Stimulated activated CD4-positive, alpha-beta T cell treated with anti-CD3 and anti-CD28 coated beads, Interleukin-12 subunit alpha, Interleukin-12 subunit beta, amount 100 ng/mL, for 24 hours (primary cell): ENCODE measurements around the gene ANLN.

Experiments used
- DNase-seq, 2 experiments: peaks; one replicate each; pipeline ENCODE4 v3.0.0-alpha.2; 2020; ENCODE audit warnings: low read depth in 2 of 2

ANLN gene

DNA sequence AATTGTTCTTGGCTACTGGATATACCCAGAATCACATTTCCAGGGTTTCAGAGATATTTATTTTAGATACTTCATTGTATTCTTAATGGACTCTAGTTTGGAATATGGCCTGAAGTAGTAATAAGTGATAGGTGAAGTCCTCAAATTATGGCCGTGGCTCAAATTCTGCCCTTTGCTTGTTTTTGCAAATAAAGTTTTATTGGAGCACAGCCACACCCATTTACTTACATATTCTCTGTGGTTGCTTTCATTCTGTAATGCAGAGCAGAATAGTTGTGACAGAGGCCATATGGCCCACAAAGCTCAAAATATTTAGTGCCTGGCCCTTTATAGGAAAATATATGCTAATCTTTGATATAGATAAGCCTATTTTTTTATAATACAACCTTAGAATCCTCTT lies 19.5 kb downstream of the ANLN start:
- no peak for DNase-seq

DNA sequence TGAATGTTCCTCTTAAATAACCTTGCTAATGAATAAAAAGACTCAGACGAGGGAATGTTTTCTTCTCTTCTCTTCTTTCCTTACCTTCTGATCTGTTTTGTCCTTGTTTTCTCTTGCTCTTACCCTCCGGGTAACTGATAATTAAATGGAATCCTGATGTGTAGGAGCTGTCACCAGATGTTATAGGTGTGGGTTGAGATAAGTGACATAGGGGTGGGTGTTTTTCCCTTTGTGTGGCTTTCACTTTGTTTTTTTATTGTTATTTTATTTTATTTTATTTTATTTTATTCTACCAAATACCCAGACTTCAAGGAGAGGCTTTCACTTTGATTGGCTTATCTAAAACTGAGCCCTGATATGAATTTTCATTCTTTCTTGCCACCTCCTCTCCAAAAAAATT lies 25.5 kb downstream of the ANLN start:
- DNase-seq = no peak

DNA sequence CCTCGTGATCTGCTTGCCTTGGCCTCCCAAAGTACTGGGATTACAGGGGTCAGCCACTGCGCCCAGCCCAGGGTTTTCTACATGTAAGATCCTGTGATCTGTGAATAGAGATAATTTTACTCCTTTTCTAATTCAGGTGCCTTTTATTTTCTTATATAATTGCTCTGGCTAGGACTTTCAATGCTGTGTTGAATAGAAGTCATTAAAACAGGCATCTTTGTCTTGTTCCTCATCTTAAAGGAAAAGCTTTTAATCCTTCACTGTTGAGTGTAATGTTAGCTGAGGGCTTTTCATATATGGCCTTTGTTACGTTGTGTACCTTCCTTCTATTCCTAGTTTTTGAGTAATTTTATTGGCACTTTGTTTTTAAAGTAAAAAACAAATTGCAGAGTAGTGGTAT lies 26.6 kb downstream of the ANLN start:
- DNase-seq = no peak

DNA sequence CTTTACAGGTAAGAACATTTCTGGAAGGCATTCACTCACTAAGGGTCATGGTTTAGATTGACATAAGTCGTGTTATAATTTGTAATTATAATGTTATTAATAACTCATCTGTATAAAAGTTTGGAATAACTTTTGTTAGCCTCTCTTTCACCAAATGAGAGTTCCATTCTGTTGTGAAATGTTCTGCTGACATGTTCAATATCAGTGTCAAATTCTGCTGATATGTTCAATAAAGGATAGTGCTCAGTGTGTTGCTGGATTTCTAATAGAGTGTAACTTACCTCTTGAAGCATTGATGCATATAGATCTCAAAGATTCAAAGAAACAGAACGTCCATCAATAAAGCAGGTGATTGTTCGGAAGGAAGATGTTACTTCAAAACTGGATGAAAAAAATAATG lies 30.6 kb downstream of the ANLN start:
- DNase-seq = no peak

- no peak for DNase-seq
These were observed 32.4 kb downstream of the ANLN start for GRCh38 chr7:36422072-36422471.

DNA sequence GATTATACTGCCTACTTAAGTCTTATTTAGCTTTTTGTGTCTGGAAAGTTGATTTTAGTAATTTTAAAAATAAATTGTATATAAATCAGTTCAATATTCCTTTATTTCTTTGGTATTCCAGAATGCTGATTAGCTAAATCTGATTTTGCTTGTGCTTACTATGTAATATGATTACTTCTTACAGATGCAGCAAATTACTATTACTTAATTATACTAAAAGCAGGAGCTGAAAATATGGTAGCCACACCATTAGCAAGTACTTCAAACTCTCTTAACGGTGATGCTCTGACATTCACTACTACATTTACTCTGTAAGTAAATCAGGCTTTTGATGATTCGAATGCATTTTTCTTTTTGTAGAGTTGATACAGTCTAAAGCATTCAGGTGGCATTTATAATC lies 34.0 kb downstream of the ANLN start:
- DNase-seq = no peak

DNA sequence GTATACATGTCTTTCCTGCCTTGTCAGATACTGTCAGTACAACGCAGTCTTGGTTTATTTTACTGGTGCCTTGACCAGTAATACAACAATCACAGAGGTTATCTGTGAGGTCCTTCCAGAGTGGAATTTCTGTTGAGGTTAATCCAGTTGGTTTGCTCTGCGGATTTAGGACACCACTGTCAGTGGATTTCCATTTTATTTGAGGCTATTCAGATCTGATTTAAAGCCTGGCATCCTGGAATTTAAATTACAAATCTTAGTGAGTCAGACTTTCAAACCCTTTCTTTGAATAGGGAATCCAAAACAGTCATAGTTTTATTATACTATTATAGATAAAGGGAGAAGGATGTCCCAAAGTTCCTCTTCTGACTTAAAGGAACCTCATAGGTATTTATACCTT lies 40.5 kb downstream of the ANLN start:
- DNase-seq = no peak

GRCh38 chr7:36430881-36431280 lies 41.2 kb downstream of the ANLN start:
- DNase-seq = no peak

GRCh38 chr7:36438211-36438610 lies 48.5 kb downstream of the ANLN start:
- DNase-seq = no peak

- DNase-seq = no peak
These were observed 50.0 kb downstream of the ANLN start for GRCh38 chr7:36439624-36440023.

DNA sequence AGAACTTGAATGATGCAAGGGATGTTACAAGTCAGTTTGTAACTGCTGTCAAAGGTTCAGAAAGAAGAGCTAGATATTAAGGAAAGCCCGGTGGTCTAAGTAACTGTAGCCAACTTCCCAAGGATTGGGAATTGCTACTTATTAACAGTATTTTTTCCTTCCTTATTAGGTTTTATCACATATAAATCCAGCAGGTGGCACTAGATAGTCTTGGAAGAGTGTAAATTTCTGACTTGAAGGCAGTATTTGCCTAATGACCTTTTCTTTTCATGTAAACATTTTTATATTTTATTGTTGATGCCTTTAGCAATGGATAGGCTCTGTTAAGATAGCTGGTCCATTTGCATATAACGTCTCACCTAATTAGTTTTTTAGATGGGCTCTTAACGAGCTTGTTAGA lies 51.2 kb downstream of the ANLN start:
- no peak for DNase-seq

DNA sequence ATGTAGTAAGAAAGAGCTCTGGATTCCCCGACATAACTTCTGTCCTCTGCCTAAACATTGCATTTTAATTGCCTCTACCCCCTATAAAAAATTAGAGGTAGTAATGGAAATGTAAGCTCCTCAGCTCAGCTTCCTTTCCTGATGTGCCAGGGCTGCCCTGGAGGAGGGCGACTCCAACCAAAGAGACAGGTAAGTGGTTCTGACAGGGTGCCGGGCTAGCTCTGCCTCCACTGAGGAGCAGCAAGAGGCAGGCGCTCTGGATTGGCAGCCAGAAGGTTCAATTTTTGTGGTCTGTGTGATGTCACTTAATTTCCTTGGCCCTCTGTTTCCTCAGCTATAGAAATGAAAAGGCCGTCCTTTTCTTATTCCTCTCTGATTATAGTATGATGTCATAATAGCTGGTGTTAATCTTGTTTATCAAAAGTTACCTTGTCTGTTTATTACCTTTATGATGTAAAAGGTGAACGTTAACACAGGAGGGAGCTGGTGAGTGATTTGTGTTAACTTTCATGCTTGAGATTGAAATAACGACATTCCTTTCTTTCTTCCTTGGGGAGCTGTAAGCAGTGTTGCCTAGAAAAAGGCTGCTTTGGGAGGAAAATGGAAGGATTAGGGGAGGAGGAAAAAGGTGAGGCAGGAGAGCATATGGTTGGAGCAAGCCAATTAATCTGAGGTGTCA lies 51.8 kb downstream of the ANLN start:
- DNase-seq = no peak

- no peak for DNase-seq
These were observed 59.2 kb downstream of the ANLN start for GRCh38 chr7:36448781-36449379.

- DNase-seq = no peak
These were observed 60.0 kb downstream of the ANLN start for GRCh38 chr7:36449685-36450084.

GRCh38 chr7:36453769-36454168 lies 64.1 kb downstream of the ANLN start:
- no peak for DNase-seq

DNA sequence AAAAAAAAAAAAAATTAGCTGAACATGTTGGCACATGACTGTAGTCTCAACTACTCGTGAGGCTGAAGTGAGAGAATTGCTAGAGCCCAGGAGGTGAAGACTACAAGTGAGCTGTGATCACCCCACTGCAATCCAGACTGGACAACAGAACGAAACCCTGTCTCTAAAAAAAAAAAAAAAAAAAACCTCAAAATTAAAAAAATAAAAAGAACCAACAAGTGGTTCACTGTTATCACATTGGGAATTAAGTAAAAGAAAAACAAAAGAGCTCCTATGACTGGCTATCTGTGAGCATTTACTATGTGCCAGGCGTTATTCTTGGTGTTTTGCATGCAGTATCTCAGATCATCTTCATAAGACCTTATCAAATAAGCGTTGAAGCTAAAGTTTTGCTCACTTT lies 66.0 kb downstream of the ANLN start:
- no peak for DNase-seq

GRCh38 chr7:36456138-36456537 lies 66.5 kb downstream of the ANLN start:
- DNase-seq = no peak

DNA sequence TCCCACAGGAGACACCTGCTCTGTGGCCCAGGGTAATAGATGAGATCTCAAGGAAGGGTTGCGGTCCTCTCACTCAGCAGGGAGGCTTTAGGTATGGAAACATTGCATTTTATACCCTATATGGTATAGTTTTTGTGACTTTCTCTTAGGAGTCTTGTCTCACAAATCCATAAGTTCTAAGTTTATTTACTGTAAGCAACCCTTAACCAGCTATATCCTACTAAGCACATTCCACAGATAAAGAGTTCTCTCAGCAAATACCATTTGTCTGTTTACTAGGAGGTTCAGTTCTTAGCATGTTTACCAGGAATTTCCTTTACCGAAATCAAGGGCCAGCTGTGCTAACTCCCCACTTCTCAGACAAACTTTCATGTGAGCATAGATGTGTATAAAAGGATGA lies 66.9 kb downstream of the ANLN start:
- DNase-seq = no peak

GRCh38 chr7:36459236-36459960 lies 69.7 kb downstream of the ANLN start:
- no peak for DNase-seq

GRCh38 chr7:36460811-36461429 lies 71.3 kb downstream of the ANLN start:
- no peak for DNase-seq

GRCh38 chr7:36462551-36463137 lies 73.0 kb downstream of the ANLN start:
- no peak for DNase-seq

- DNase-seq = no peak
These were observed 74.6 kb downstream of the ANLN start for GRCh38 chr7:36464271-36464670.
